ENCODE results near the gene ZNF267.
"Not testable (repeated sequence)": the region's sequence is repeated elsewhere in the genome, so short reads cannot be mapped to it uniquely, and the experiment has no call there.

ZNF267 gene

GRCh38 chr16:31880322-31880979 is 6.8 kb downstream of the ZNF267 start:
- no peak overlapping the region for H3K27ac ChIP-seq
- TF ChIP-seq CTCF (conservative IDR thresholded peaks at IDR 0.05) (no peak), ZFX (IDR thresholded peaks at IDR 0.05) (no peak)

- no peak overlapping the region for H3K27ac ChIP-seq
- TF ChIP-seq ZFX (IDR thresholded peaks at IDR 0.05) (no peak), CTCF (conservative IDR thresholded peaks at IDR 0.05) (no peak)
Measured at GRCh38 chr16:31886227-31886626, 12.6 kb downstream of the ZNF267 start.

- H3K27ac ChIP-seq: no peak overlapping the region
- TF ChIP-seq CTCF (conservative IDR thresholded peaks at IDR 0.05): no peak
- TF ChIP-seq ZFX (IDR thresholded peaks at IDR 0.05): no peak
Measured at GRCh38 chr16:31888735-31889134, 15.1 kb downstream of the ZNF267 start.

GRCh38 chr16:31892111-31892510 is 18.5 kb downstream of the ZNF267 start:
- not testable (repeated sequence) for H3K27ac ChIP-seq

GRCh38 chr16:31893824-31894223 is 20.2 kb downstream of the ZNF267 start:
- H3K27ac ChIP-seq: no peak overlapping the region
- TF ChIP-seq CTCF (conservative IDR thresholded peaks at IDR 0.05) (no peak), ZFX (IDR thresholded peaks at IDR 0.05) (no peak)

- no peak overlapping the region for H3K27ac ChIP-seq
- no peak for TF ChIP-seq CTCF (conservative IDR thresholded peaks at IDR 0.05)
- TF ChIP-seq ZFX (IDR thresholded peaks at IDR 0.05): no peak
Measured at GRCh38 chr16:31897283-31897682, 23.7 kb downstream of the ZNF267 start.

- no peak overlapping the region for H3K27ac ChIP-seq
- TF ChIP-seq CTCF (conservative IDR thresholded peaks at IDR 0.05): no peak
Measured at GRCh38 chr16:31899505-31899904, 25.9 kb downstream of the ZNF267 start.

- H3K27ac ChIP-seq: not testable (repeated sequence)
Measured at GRCh38 chr16:31904571-31904970, 31.0 kb downstream of the ZNF267 start.

Measured in C4-2B (cell line).